ENCODE data around the gene TNS3.

The TNS3 gene

DNA sequence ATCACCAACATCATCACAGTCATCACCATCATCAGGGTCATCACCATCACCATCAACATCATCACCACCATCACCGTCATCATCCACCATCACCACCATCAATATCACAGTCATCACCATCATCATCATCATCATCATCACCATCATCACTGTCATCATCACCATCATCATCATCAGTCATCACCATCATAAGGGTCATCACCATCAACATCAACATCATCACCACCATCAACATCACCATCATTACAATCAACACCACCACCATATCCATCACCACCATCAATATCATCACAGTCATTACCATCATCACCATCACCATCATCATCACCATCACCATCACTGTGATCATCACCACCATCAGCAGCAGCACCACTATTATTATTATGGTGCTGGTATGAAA, 218.9 kb downstream of the TNS3 start:
- FAIRE-seq: no peak
- DNase-seq (ENCODE audit: insufficient read length, low spot score): no peak

GRCh38 chr7:47361746-47362215, 220.1 kb downstream of the TNS3 start:
- no peak for FAIRE-seq
- TF ChIP-seq CTCF (IDR thresholded peaks at IDR 0.05; ENCODE audit: insufficient read depth, missing control alignments): no peak
- no peak for DNase-seq (ENCODE audit: insufficient read length, low spot score)

More for the DNA sequence above, 218.9 kb downstream of the TNS3 start:
- TF ChIP-seq CTCF (IDR thresholded peaks at IDR 0.05; ENCODE audit: insufficient read depth, missing control alignments): no peak

- FAIRE-seq: no peak
- no peak for DNase-seq (ENCODE audit: insufficient read length, low spot score)
- no peak for TF ChIP-seq CTCF (IDR thresholded peaks at IDR 0.05; ENCODE audit: insufficient read depth, missing control alignments)
Observed at GRCh38 chr7:47361236-47361635, 220.7 kb downstream of the TNS3 start.

- TF ChIP-seq CTCF (IDR thresholded peaks at IDR 0.05; ENCODE audit: insufficient read depth, missing control alignments): no peak
- DNase-seq (ENCODE audit: insufficient read length, low spot score) (no peak), FAIRE-seq (no peak)
Observed at GRCh38 chr7:47360301-47360900, 221.5 kb downstream of the TNS3 start.

DNA sequence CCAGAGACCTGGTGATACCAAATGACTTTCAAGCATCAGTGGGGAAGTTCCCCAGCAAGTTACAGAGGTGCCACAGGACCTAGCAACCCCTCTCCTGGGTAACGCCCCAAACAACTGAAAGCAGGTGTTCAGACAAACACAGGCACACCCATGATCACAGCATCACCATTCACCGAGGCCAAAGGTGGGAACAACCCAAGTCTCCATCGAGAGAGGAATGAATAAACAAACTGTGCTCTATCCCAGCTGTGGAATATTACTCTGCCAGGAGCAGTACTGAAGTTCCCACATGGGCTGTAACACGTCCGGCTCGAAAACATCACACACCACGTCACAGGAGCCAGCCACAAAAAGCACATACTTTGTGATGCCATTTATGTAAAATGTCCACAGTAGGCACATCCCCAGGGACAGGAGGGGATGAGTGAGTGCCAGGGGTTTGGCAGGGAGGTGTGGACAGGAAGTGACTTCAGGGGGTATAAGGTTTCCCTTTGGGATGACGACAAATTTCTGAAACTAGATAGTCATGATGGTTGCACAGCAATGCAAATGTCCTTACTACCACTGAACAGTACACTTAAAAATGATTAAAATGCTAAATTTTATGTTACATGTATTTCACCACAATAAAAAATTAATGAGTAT, 222.8 kb downstream of the TNS3 start:
- no peak for DNase-seq (ENCODE audit: insufficient read length, low spot score)
- FAIRE-seq: no peak
- no peak for TF ChIP-seq CTCF (IDR thresholded peaks at IDR 0.05; ENCODE audit: insufficient read depth, missing control alignments)

GRCh38 chr7:47358357-47358756, 223.6 kb downstream of the TNS3 start:
- TF ChIP-seq CTCF (IDR thresholded peaks at IDR 0.05; ENCODE audit: insufficient read depth, missing control alignments): no peak
- FAIRE-seq (no peak), DNase-seq (ENCODE audit: insufficient read length, low spot score) (no peak)

DNA sequence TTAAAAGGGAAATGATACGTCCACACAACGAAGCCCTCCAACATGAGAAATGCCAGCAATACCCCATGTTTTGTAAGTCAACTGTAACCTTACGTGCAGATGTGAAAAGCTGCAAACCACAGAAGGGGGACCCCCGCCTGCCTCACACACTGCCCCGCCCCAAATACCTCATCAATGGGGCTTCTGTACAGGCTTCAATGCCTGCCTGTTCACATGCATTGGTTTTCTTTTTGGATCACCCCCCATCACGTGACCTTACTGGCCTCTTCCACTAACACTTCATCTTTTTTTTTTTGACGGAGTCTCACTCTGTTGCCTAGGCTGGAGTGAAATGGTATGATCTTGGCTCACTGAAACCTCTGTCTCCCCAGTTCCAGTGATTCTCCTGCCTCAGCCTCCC, 224.0 kb downstream of the TNS3 start:
- FAIRE-seq: no peak
- DNase-seq (ENCODE audit: insufficient read length, low spot score): no peak

More for the DNA sequence above, 224.0 kb downstream of the TNS3 start:
- TF ChIP-seq CTCF (IDR thresholded peaks at IDR 0.05; ENCODE audit: insufficient read depth, missing control alignments): no peak

Data from D721Med (cell line).